NCI-H146 treated with DMSO at 0.1 percent for 48 hours (cell line): ENCODE results near the gene DNAJC18.

Experiments used
- DNase-seq: peaks from one replicate; lab custom pipeline; 2025; ENCODE audit not compliant: unreplicated experiment; lab: John Stamatoyannopoulos, UW

Gene DNAJC18

DNA sequence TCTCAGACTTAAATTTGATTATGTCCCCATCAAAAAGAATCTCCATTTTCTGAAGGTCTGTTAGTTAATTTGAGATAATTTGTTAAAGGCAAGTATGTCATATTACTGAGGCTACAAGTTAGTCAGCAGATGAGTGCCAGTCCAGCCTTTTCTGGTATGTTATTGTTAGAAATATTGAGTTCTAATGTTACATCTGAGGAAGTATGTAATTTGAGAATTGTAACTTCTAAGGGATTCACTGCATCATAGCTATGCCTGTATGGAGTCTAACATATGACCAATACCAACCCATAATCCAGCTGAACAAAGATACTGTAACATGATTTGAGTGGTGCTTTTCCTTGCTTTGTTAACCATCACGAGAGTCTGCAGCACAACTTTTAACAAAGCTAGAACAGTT, 70.1 kb downstream of the DNAJC18 start:
- DNase-seq, result no peak

GRCh38 chr5:139368613-139369012, 70.7 kb downstream of the DNAJC18 start:
- DNase-seq, result no peak

GRCh38 chr5:139364466-139364865, 74.9 kb downstream of the DNAJC18 start:
- no peak for DNase-seq

DNA sequence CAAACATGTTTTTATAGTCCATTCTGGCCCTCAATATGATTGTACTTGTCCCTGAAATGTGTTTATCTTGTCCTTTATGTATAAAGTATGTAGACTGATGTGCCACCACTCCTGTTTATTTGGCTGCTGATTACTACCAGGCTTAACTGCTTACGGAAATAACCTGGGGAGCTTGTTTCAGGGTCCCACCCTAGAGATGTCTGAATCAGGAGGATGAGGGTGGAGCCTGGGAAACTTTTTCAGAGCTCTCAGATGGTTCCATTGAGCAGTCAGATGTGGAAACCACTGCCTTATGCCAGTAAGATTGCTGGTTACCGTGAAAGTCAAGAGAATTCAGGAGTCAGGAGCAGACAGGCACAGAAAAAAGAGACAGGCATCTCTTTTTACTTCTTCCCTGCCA, 75.4 kb downstream of the DNAJC18 start:
- no peak for DNase-seq

DNA sequence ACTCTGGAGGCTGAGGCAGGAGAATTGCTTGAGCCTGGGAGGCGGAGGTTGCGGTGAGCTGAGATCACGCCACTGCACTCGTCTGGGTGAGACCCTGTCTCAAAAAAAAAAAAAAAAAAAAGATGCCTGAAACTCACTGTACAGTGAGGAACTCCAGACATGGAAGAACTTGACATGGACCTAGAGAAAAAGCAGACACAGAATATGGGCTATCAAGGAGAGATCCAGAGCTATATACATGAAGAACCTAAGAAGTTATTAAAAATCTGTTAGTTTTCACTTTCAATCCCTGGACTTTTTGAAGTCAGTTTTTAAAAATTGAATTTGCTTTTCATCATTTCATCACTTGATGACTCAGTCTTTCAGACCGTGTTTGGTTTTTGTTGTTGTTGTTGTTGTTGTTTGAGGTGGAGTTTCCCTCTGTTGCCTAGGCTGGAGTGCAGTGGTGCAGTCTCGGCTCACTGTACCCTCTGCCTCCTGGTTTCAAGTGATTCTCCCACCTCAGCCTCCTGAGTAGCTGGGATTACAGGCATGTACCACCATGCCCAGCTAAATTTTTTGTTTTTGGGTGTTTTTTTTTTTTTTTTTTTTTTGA, 77.4 kb downstream of the DNAJC18 start:
- DNase-seq, result no peak

- no peak for DNase-seq
These were observed 78.9 kb downstream of the DNAJC18 start for GRCh38 chr5:139360384-139360783.
